GM11168 (cell line): ENCODE results near the gene ASTN2.

Source experiments
- in situ Hi-C: fragments of 300-500 bp; cut with MboI; formaldehyde crosslinking; loops from one replicate; pipeline ENCODE4 v1.12.0; 2022; ENCODE audit warnings: low sequenced_read_pairs; ENCODE audit not compliant: unreplicated experiment

The ASTN2 gene

DNA sequence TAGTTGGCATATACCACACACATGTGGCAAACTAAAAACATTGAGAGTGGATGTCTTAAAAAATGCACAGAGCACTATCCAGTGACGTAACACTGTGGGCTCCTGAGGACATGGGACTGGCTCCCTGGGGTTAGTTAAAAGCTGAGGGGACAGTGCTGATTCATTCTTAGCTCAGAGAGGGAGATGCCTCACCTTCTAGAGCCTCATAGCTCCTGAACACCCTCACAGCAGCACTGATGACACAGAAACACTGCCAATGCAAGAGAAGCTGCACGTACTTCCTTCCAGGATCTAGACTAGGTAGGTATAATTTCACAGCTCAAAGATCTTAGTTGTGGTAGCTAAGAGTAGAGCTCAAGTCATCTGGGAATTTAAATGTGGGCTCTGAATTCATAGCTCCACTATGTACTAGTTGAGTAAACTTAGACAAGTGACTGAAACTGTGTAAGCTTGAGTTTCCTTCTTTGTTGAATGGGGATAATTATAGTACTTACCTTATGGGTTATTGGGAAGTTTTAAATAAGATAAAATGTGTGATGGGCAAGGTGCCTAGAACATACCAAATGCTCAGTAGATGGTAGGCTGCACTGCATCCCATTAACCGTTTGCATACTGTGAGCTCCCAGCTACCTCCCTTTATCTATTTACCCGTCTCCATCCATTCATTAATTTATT lies 279.9 kb downstream of the ASTN2 start:
- in situ Hi-C loops, result no loop called here

DNA sequence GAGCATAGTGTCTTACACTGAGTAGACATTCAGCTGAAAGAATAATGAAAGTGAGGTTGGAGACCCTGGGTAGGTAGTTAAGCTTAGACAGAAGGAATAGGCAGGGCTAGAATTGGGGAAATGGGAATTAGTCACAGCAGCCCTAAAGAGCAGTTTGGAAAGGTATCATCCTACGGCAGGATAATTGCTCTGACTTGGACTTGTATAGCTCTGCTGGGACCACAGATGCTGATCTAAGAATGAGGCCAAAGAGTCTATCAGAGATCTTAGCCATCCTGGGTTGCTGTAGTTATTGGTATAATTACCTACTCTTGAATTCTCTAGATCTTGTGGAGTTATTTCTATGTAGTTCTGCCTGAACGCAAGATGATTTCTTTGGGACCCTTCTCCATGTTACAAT lies 288.0 kb downstream of the ASTN2 start:
- in situ Hi-C loops, result no loop called here

DNA sequence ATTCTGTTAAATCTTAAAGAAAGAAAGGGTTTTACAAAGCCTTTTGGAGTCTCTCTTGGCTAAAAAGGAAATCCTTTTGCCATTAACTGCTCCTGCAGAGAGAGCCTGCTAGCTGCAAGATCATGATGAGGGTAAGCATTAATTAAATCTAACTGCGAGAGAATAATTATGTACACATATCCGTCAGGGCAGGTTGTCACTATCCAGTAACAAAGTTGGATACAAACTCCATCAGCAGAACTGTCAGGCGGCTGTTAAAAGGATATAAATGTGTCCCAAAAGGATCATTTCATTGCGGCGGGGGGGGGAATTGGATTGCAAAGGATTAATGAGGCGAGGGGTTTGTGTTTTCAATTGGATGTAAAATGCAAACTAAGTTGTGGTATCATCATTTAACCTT lies 289.3 kb downstream of the ASTN2 start:
- in situ Hi-C loops, result no loop called here

DNA sequence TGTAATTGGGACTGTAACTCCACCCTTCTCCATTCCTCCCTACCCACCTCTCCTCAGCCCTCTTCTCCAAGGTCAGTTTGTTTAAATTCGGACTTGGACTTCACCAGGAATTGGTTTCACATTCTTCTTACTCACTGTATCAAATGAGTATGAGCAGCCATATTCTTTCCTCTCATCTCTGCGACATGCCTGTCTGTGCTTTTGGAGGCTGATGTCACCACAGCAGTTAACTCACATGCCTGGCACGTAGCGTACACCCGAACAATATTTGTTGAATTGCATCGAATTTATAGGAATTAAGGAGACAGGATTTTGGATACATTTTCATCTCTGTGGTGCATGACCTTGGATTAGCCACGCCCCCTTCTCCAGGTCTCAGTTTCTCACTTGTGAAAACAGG lies 291.1 kb downstream of the ASTN2 start:
- in situ Hi-C loops, result no loop called here

DNA sequence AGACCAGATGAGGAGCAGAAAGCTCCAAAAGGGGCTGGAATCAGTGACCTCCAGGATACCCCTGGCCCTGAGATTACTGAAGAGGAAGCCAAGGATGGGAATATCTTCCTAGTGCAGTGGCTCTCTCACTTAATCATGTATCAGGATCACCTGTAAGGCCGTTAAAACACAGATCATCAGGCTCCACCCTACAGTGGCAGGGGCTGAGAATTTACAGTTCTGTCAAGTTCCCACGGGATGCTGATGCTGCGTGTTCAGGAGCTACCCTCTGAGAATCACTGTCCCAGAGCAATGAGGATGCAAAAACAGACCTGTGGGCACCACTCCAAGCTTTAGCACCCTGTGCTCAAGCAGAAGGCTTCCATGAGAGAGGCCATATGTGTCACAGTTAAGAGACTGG lies 291.9 kb downstream of the ASTN2 start:
- in situ Hi-C loops, result no loop called here

DNA sequence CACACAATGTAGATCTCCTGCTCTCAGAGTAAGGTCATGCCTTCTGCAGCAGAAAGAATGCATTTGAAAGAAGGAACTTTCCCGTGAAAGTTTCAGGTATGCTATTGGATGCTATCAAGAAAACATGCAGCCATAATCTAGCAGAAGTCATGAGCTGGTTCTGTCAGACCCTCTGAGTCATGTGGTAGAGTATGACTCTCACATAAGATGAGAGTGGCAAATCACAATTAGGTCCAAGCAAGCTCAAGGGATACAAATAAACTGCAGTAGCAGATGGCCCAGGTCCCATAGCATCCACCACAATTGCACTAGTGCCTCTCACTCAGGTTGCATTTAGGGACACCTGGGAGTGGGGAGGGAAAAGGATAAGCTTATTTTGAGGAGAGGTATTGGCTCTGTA lies 292.8 kb downstream of the ASTN2 start:
- in situ Hi-C loops, result no loop called here

DNA sequence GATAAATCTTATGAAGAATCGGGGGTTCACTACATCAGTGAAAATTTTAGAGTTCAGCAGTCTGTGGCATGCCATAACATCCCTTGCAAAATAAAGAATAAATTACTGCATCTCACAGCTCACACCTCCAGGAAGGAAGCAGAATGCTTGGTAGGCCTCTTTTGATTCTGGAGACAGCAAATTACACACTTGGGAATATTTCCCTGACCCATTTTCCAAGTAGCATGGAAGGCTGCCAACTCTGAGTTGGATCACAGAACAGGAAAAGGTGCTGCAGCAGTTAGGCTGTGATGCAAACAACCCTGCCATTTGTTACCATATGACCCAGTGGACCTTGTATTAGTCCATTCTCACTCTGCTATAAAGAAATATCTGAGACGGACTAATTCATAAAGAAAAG lies 293.5 kb downstream of the ASTN2 start:
- in situ Hi-C loops, result no loop called here

DNA sequence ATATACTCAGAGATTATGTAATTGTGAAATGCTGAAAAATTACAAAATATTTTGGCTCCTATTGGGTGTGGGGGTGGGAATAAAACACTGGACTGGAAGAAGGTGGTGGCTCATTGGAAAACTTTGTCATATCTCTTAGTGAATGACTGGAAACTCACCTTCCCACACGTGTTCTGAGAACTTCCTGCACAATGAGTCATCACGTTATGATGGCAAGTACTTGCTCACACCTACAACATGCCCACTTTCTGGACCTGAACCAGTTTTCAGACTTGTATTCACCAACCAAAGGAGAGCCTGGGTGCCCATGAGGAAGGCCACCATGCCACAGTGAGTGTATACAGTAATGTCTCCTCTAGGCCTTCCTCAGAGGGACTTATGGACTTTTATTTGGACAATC lies 294.8 kb downstream of the ASTN2 start:
- in situ Hi-C loops, result no loop called here

DNA sequence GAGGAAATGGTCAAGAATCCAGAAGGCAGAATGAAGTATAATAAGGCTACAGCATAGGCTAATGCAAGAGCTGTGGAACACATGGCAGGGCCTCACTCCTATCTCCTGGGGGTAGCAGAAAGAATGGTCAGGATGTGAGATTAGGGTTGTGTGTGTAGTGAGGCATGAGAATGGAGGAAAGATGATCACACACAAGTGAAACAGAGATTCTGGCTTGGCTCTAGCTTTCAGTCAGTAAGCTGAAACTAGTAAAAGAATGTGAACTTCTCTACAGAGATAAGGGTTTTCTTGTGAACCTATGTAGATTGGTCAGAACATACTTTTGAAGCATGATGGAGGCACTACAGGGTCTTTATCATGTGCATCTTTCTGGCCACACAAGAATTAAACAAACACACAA lies 298.8 kb downstream of the ASTN2 start:
- in situ Hi-C loops, result no loop called here

DNA sequence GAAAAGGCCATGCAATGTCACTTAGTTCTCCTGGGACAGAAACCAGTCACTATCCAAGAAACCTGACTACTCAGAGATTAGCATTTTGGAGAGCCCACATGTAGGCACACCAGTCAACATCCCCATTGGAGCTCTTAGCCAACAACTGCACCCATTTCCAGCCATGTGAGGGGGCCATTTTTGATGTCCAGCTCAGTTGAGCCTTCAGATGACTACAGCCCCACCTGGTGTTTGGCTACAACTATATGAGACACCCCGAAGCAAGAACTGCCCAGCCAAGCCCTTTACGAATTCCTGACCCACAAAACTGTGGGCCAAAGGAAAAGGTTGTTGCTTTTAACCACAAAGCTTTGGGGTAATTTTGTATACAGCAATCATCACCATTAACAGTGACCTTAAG lies 300.1 kb downstream of the ASTN2 start:
- in situ Hi-C loops, result no loop called here

DNA sequence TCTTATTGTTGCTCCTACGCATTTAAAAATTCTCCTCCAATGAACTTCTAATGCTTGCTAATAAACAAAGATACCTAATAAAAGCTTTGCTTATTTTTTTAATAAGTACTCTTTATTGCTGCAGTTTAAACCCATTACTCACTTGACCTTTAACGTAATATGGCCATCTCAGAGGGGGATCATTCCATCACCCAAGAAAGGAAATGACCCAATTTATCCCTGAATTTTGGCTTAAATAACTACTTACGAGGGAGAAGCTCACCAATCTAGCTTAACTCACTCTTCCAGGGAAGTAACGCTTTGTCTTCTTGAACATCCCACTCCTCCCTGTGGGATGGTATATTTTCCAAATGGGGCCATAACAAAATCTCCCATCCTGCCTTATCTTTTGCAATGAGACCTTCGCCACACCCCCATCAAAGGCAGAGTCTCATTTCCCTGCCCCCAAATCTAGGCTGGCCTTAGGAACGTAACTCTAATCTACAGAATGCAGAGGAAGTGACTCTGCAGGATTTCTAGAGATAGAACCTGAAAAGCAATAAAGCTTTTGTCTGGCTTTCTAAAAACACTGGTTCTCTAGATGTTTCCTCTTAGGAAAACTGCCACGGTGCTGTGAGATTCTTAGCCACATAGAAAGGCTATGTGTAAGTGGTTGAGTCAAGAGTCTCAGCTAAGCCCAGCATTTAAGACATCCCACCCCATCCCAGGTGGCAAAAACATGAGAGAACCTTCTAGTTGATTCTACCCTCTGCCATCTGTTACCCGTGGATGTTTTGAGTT lies 310.0 kb downstream of the ASTN2 start:
- in situ Hi-C loops, result no loop called here

DNA sequence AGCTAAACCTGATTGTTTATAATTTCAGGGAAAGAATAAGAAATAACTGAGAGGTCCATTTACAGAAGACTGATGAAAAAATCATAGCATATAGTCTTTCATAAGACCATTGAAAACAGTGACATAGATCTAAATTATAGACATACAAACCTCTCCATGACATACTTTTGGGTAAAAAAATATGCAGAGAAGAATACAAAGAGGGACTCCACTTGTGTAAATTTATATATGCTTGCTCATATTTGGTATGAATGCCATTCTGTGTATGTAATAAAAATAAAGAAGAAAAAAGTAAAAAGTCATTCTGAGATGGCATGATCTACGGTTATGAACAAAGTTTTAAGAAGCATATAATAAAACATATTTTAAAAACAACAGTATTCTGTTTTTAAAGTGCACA lies 310.7 kb downstream of the ASTN2 start:
- in situ Hi-C loops, result no loop called here

DNA sequence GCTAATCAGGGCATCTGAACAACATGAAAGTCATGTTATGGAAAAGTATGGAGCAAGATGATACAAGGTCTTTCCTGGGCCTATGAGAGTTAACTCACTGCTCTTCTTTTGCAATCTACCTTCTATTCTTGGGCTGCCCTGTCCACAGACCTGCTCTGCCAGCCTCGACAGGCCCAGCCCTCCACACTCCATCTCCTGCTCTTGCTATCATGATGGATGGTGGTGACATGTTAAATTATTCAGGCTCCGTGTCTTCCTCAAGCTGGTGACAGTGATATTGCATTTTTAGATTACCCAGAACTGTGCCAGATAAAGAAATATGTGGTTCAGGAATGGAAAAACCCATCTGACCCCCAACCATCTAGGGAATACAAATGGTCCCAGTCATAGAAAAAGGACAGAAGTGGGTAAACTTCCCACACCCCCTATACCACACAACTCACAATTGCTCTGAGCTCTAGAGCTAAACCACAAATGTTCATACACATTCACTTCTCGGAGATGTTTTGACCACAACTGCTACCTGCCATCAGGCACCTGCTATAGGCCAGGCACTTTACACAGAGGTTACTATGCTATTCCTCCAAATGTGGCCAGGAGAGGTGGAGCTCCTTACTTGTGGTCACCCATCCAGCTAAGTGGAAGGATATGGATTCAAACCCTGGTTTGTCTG lies 311.3 kb downstream of the ASTN2 start:
- in situ Hi-C loops, result no loop called here

DNA sequence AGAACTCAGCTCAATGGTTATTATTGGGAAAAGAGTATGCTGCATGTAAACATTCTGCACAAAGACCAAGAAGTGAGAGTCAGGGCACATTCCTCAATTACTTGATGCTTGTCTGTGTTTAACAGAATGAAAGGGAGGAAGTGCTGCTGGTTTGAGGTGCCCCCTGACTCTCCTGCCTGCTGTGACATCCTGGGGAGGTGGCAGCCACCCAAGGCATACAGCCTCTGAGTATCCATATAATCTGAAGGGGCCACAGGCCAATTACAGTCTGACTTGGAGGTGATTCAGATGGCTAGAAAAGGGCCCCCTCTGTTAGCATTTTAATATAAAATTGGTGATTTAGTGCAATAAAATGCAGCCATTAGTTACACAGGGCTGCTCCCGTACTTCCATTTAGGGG lies 313.8 kb downstream of the ASTN2 start:
- in situ Hi-C loops, result no loop called here

DNA sequence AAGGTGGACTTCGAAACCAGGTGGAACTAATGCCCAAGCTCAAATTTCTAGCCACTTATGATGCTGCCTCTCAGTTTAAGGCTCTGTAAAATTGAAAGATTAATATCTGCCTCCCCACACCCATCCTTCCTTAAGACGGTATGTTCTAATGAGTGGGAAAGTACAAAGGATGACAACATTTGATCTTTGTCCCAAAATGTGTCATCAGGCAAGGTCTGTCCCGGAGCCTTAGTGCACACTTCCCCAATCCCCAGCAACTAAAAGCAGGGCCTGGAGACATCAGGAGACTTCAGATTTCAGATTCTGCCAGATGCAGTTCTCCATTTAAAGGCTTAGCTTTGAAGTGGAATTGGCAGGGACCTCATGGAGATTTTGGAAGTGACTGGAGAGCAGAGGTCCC lies 316.5 kb downstream of the ASTN2 start:
- in situ Hi-C loops, result no loop called here

DNA sequence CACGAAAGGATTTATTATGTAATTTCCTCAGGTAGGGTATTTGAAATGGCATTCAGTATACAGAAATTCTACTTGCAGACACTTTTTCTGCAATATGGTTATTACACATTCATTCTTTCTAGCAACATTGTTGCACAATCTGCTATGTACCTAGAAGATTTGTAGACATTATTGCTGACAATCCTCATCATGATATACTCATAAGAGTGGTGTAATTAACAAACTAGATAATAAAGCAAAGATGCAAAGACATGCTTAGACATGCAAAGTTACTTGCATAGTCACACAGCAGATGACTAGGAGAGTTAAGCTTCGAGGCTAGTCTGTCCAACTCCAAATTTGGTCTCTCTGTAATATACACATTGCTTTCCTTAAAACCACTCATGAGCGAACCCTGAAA lies 317.1 kb downstream of the ASTN2 start:
- in situ Hi-C loops, result no loop called here

DNA sequence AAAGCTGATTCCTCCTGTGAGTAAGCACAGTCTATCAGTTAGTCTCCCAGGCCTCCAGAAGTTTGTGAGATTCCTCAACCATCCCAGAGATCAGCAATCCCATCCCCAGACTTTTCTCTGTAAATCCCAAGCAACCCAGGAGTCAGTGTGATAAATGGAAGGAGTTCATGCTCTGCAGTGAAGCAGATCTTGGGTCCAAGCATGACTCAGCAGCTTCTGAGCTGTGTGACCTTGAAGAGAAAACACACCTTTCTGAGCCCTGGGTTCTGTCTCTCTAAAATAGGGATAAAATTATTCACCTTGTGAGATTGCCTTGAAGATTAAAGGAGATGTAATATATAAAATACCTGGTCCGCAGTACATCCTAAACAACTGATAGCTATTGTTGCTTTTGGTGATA lies 318.7 kb downstream of the ASTN2 start:
- in situ Hi-C loops, result no loop called here

DNA sequence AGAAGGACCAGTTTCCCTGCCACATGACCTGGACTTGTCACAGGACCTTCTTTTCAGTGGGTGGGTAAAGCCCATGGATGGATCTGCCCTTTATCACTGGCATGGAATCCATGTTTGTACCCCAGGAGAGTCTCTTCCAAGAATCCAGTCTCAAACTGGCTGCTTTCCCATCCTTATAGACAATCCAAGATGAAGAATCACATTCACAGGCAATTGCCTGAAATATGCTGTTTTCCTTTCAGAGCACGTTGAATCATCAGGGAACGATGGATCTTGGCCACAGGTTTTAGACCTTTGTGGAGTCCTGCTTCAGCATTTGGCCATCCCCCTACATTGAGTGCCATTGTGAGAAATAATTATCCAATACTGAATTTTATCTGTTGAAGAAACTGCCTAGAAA lies 319.8 kb downstream of the ASTN2 start:
- in situ Hi-C loops, result no loop called here

DNA sequence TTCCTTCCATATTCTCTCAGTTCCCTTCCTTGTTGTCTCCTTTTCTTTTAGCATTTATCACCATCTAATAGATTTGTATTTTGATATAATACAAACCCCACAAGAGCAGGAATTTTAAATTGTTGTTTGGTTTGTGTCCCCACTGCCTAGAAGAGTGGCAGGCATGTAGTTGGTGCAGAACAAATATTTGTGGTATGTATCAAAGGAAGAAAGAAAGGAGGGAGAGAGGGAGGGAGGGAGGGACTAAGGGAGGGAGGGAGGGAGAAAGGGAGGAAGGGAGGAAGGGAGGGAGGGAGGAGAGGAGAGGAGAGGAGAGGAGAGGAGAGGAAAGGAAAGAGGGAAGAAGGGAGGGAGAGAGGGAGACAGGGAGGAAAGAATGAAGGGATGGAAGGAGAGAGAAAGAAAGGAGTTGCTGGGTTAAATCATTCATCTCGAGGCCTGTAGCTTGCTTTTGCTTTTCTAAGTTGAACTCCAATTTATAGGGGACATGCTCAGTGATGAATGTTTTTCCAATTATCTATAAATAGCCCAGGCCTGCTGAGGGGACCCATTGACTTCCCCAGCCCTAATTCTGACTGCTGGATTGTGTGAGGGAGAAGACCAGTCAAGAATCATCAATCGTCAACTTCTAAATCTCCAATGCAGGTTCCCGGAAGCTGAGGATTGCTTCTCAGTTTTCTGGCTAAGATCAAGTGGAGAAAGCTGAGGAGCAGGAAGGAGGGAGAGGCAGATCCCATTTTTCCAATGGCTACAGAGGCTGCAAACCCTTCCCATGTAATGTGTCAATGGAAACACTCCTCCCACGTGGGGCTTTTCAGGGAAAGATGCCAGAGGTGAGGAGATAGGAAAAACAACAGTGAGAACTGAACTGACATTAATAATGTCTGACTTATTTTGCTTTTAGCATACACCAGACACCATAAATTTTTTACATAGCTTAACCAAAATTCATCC lies 320.7 kb downstream of the ASTN2 start:
- in situ Hi-C loops, result no loop called here

DNA sequence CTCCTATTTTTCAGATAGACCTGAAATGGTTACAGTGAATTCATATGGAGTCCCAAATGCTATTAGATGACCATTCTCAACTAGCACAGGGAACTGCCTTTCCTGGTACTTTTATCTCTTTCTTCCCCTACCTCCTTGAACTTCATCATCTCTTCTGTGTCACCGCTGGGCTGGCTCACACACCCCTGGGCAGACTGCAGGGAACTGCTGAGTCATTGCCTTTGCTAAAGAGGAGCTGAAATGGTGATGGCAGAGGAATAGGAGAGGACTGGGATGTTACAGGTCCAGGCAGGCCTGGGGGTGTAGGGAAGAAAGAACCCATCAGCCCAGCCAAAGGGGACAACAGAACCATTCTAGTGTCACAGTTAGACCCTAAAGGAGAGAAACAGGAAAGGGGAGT lies 322.3 kb downstream of the ASTN2 start:
- in situ Hi-C loops, result no loop called here
